ENCODE data around the gene BPIFB2.
"Not testable (repeated sequence)": the region's sequence is repeated elsewhere in the genome, so short reads cannot be mapped to it uniquely, and the experiment has no call there.

Gene BPIFB2

GRCh38 chr20:32970115-32970972 lies 37.2 kb upstream of the BPIFB2 start:
- no peak for DNase-seq (ENCODE audit: low read depth)

GRCh38 chr20:32970973-32971300 lies 36.6 kb upstream of the BPIFB2 start:
- no peak for DNase-seq (ENCODE audit: low read depth)

- no peak for DNase-seq (ENCODE audit: low read depth)
Observed at GRCh38 chr20:32971703-32972161, 35.8 kb upstream of the BPIFB2 start.

GRCh38 chr20:32972181-32973076 lies 35.1 kb upstream of the BPIFB2 start:
- peak; percentile 65 for DNase-seq (ENCODE audit: low read depth)

GRCh38 chr20:32973077-32973717 lies 34.3 kb upstream of the BPIFB2 start:
- no peak for DNase-seq (ENCODE audit: low read depth)

GRCh38 chr20:32974204-32975064 lies 33.1 kb upstream of the BPIFB2 start:
- not testable (repeated sequence) for DNase-seq (ENCODE audit: low read depth)

- DNase-seq (ENCODE audit: low read depth): not testable (repeated sequence)
Observed at GRCh38 chr20:32975121-32975520, 32.4 kb upstream of the BPIFB2 start.

- no peak for DNase-seq (ENCODE audit: low read depth)
Observed at GRCh38 chr20:32975698-32976674, 31.5 kb upstream of the BPIFB2 start.

- DNase-seq (ENCODE audit: low read depth): no peak
Observed at GRCh38 chr20:32976746-32977145, 30.8 kb upstream of the BPIFB2 start.

DNA sequence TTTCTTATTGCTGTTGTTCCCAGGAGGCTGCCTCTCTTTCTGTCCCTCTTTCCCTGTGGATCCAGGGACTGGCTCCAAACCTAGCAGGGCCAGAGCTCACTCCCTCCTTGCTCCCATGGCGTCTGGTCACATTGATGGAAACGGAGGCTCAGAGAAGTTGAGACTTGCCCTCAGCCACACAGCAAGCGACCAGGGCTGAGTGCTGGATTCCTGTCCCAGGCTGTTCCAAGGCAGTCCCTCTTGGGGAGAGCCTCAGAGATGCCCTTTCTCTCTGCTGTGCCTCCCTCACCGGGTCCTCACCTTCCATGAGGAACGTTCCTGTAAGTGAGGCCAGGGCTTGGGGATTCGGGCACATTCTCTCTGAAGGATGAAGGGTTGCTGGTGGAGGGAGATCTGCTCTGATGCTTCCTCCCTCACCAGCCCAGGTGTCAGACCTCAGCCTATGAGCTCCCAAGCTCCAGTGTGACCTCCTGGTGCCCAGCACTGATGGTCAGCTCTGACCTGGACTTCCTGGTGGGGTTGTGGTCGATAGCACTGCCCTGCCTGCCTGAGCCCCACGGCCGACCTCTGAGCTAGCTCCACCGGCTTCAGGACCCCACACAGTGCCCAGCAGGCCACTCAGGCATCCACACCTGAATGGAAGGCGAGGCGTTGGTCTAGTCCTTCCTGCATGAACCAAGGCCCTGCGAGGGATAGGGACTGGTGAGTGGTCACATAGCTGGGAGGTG lies 30.1 kb upstream of the BPIFB2 start:
- DNase-seq (ENCODE audit: low read depth): no peak

GRCh38 chr20:32978009-32978335 lies 29.5 kb upstream of the BPIFB2 start:
- DNase-seq (ENCODE audit: low read depth): no peak

DNA sequence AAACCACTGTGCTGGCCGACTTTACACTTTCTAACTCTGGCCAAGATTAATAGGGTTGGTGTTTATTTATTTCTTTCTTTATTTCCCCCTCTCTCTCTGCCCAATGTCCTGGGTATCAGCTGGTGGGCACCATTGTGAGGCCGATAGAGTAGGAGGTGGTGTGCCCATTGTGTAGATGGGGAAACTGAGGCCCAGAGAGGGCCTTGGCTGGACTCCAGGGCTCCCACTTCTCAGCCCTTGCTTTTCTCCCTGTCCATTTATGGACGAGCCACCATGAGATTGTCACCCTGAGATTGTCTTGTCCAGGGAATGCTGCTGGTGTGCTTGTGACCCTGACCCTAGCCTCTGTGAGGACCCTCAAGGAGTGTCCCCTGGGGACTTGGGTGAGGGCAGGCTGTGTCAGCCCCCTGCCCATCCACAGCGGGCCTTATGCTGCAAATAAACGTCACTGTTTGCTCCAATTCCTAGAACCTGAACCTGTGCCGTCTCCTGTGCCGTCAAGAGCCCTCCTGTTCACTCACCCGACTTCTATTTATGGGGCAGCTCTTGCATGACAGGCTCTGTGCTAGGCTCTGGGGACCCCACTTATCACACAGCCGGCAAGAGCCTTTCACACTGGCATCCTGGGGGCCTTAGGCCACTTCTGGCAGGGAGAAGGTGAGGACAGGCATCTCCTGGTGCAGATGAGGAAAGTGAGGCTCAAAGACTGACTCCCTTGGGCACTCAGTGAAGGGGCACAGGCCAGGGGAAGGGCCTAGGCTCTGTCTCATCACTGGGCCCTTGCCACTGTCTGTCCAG lies 28.1 kb upstream of the BPIFB2 start:
- DNase-seq (ENCODE audit: low read depth): no peak

DNA sequence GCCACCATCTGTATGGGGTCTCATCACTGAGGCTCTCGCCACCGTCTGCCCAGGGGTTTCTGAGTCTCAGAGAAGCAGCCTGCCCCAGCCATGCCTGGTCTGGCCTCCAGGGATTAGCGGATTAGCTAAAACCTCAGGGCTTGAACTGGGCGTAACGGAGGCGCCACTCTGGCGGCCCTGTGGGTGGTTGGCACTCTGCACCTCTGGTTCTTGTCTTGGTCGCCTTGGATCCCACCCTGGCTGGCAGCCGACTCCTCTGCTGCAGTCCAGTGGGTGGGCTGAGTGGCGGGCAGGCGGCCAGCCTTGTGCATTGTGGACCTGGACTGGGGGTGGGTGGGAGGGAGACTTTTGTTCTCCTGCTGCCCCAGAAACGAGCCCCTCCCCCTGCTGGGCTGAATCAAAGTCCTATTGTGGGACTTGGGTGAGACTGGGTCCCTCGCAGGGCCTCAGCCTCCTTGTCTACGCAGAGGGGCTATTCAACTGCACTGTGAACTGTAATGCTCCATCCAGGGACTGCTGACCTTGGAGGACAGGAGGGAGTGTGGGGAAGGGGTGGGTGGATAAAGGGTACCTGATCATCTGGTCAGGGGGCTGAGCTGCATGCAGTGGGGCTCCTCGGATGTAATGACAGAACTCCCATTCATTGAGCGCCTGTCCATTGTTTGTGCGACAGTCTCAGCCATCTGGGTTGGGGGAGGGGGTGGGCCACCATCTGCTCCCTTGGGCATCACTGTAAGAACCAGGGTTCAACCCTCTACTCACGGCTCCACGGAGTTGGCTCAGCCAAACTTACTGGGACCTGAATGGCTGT lies 27.2 kb upstream of the BPIFB2 start:
- DNase-seq (ENCODE audit: low read depth): no peak

GRCh38 chr20:32980990-32981389 lies 26.5 kb upstream of the BPIFB2 start:
- no peak for DNase-seq (ENCODE audit: low read depth)

- DNase-seq (ENCODE audit: low read depth): no peak
Observed at GRCh38 chr20:32982617-32983458, 24.7 kb upstream of the BPIFB2 start.

- no peak for DNase-seq (ENCODE audit: low read depth)
Observed at GRCh38 chr20:32983459-32984112, 23.9 kb upstream of the BPIFB2 start.

- no peak for DNase-seq (ENCODE audit: low read depth)
Observed at GRCh38 chr20:32984196-32984595, 23.3 kb upstream of the BPIFB2 start.
